IMR-90 (cell line): ENCODE data around the gene FMN2. TPM values are rescaled to one million over a fixed set of nuclear protein-coding genes. Genes with fewer than 3 reads are reported as not detected.

ENCODE experiments used
- ATAC-seq: fragments of 200-7000 bp; cut with Tn5 transposase; 2 replicates; pipeline ENCODE4 v1.9.1; 2020; ENCODE audit warnings: low read depth, mild to moderate bottlenecking, moderate library complexity
- BruUV-seq: library from RNA; stranded (reverse); fragments of 400-500 nt; replicated peaks from 2 replicates; lab custom pipeline; 2021; lab: Mats Ljungman, UMichigan
- CTCF ChIA-PET: fragments of 300-600 bp; formaldehyde crosslinking; extraction: SDS; loops from one replicate; lab custom pipeline; 2021; ENCODE audit warnings: antibody characterized with exemption; lab: Yijun Ruan, JAX
- POLR2A ChIA-PET: fragments of 300-600 bp; sonication (Branson Sonifier 250); formaldehyde crosslinking; loops from one replicate; lab custom pipeline; 2022; ENCODE audit warnings: antibody characterized with exemption; ENCODE audit not compliant: unreplicated experiment; lab: Charles Lee
- DNase-seq: peaks from one replicate; pipeline ENCODE4 v3.0.0; 2013
- H2AFZ ChIP-seq: replicated peaks from 2 replicates; pipeline ENCODE3; 2013; ENCODE audit warnings: low read length, mild to moderate bottlenecking; ENCODE audit not compliant: poor library complexity
- H2AK5ac ChIP-seq: 2 replicates; pipeline ENCODE4 v1.6.1; 2013; ENCODE audit warnings: low read depth, low read length, inconsistent platforms
- H2AK9ac ChIP-seq: replicated peaks from 2 replicates; pipeline ENCODE3; 2013; ENCODE audit warnings: mild to moderate bottlenecking, low read depth, low read length, moderate library complexity; ENCODE audit not compliant: poor library complexity
- H2BK120ac ChIP-seq: 2 replicates; pipeline ENCODE4 v1.6.1; 2013; ENCODE audit warnings: low read depth, low read length, inconsistent platforms
- H2BK15ac ChIP-seq: 3 replicates; pipeline ENCODE4 v1.6.1; 2013; ENCODE audit warnings: low read depth, low read length, inconsistent platforms
- H2BK20ac ChIP-seq: 2 replicates; pipeline ENCODE4 v1.6.1; 2013; ENCODE audit warnings: low read depth, mild to moderate bottlenecking, inconsistent platforms, low read length, moderate library complexity
- H2BK5ac ChIP-seq: 2 replicates; pipeline ENCODE4 v1.6.1; 2013; ENCODE audit warnings: mild to moderate bottlenecking, low read depth, low read length, inconsistent platforms; ENCODE audit not compliant: poor library complexity, severe bottlenecking
- H3K14ac ChIP-seq: replicated peaks from 2 replicates; pipeline ENCODE4 v1.6.1; 2013; ENCODE audit warnings: low read depth, low read length, inconsistent platforms
- H3K18ac ChIP-seq: 2 replicates; pipeline ENCODE4 v1.6.1; 2013; ENCODE audit warnings: low read depth, low read length, control low read depth
- H3K23ac ChIP-seq: 2 replicates; pipeline ENCODE4 v1.6.1; 2013; ENCODE audit warnings: low read depth, low read length, inconsistent platforms
- H3K27ac ChIP-seq: 2 replicates; pipeline ENCODE4 v1.5.1; 2013; ENCODE audit warnings: mild to moderate bottlenecking, control low read depth, low read length; ENCODE audit not compliant: insufficient read depth
- H3K27me3 ChIP-seq: 2 replicates; pipeline ENCODE4 v1.6.1; 2013; ENCODE audit warnings: low read length; ENCODE audit not compliant: control insufficient read depth, insufficient read depth
- H3K36me3 ChIP-seq: 2 replicates; pipeline ENCODE4 v1.6.1; 2013; ENCODE audit warnings: low read length, mixed read lengths; ENCODE audit not compliant: control insufficient read depth, insufficient read depth
- H3K4ac ChIP-seq: 2 replicates; pipeline ENCODE4 v1.6.1; 2013; ENCODE audit warnings: low read depth, low read length, inconsistent platforms
- H3K4me1 ChIP-seq: 2 replicates; pipeline ENCODE4 v1.6.1; 2013; ENCODE audit warnings: low read length, mixed read lengths; ENCODE audit not compliant: control insufficient read depth, insufficient read depth
- H3K4me2 ChIP-seq: 2 replicates; pipeline ENCODE4 v1.6.1; 2013; ENCODE audit warnings: low read depth, mild to moderate bottlenecking, control low read depth, low read length, moderate library complexity
- H3K4me3 ChIP-seq: 2 replicates; pipeline ENCODE4 v1.5.1; 2013; ENCODE audit warnings: low read depth, mild to moderate bottlenecking, control low read depth, low read length, moderate library complexity; ENCODE audit not compliant: insufficient read depth
- H3K56ac ChIP-seq: 2 replicates; pipeline ENCODE4 v1.6.1; 2013; ENCODE audit warnings: low read length, inconsistent platforms; ENCODE audit not compliant: insufficient read depth; ENCODE audit errors: extremely low read depth
- H3K79me1 ChIP-seq, 2 experiments: 2 replicates each; pipeline ENCODE4 v1.6.1; 2013; ENCODE audit warnings: low read length in 2 of 2, inconsistent platforms in 1 of 2, low read depth in 1 of 2
- H3K9ac ChIP-seq: 2 replicates; pipeline ENCODE4 v1.6.1; 2013; ENCODE audit warnings: low read depth, low read length, control low read depth
- H3K9me1 ChIP-seq: 2 replicates; pipeline ENCODE4 v1.6.1; 2013; ENCODE audit warnings: low read length, inconsistent platforms; ENCODE audit not compliant: insufficient read depth
- H3K9me3 ChIP-seq: 2 replicates; pipeline ENCODE4 v1.6.1; 2013; ENCODE audit warnings: low read length; ENCODE audit not compliant: control insufficient read depth, insufficient read depth
- H4K20me1 ChIP-seq: 2 replicates; pipeline ENCODE4 v1.6.1; 2013; ENCODE audit warnings: low read length, inconsistent platforms; ENCODE audit not compliant: insufficient read depth
- H4K5ac ChIP-seq: 2 replicates; pipeline ENCODE4 v1.6.1; 2013; ENCODE audit warnings: mild to moderate bottlenecking, low read depth, low read length, control low read depth
- H4K8ac ChIP-seq, 2 experiments: 2 replicates each; pipeline ENCODE4 v1.6.1; 2013; ENCODE audit warnings: low read depth in 2 of 2, low read length in 2 of 2, control low read depth in 1 of 2, inconsistent platforms in 1 of 2
- H4K91ac ChIP-seq: 2 replicates; pipeline ENCODE4 v1.6.1; 2013; ENCODE audit warnings: low read depth, low read length, inconsistent platforms; ENCODE audit not compliant: insufficient read depth
- BHLHE40 ChIP-seq: fragments of 150-350 bp; IDR thresholded peaks from 2 replicates; pipeline ENCODE4 v1.6.1; 2016; ENCODE audit warnings: mild to moderate bottlenecking, low read depth, low read length
- CHD1 ChIP-seq: IDR thresholded peaks from 2 replicates; pipeline ENCODE4 v1.6.1; 2012; ENCODE audit warnings: low read depth, low read length, improper control_type of control experiment
- CTCF ChIP-seq: conservative IDR thresholded peaks from 2 replicates; pipeline ENCODE4 v1.5.1; 2012; ENCODE audit warnings: mild to moderate bottlenecking, low read depth, low read length, improper control_type of control experiment
- FOS ChIP-seq: fragments of 150-350 bp; IDR thresholded peaks from 2 replicates; pipeline ENCODE4 v1.6.1; 2016; ENCODE audit warnings: low read depth, low read length
- MAFK ChIP-seq: IDR thresholded peaks from 2 replicates; pipeline ENCODE4 v1.6.1; 2012; ENCODE audit warnings: low read depth, low read length, improper control_type of control experiment
- MAZ ChIP-seq: IDR thresholded peaks from 2 replicates; pipeline ENCODE4 v1.6.1; 2012; ENCODE audit warnings: low read depth, mild to moderate bottlenecking, low read length, improper control_type of control experiment, moderate library complexity, borderline replicate concordance
- NFE2L2 ChIP-seq: fragments of 150-350 bp; IDR thresholded peaks from 2 replicates; pipeline ENCODE4 v1.6.1; 2016; ENCODE audit warnings: low read depth, mild to moderate bottlenecking, low read length
- WGBS, 2 experiments: methylation state at CpG; one replicate each; pipeline versions ENCODE4 v1.1.5 to v1.1.7; 2013; ENCODE audit warnings: missing lambda C conversion rate in 2 of 2; ENCODE audit not compliant: insufficient read length in 1 of 2; ENCODE audit errors: extremely low coverage in 2 of 2; 5-methylcytosine and 5-hydroxymethylcytosine counted together
- dilution Hi-C: fragments of 300-500 bp; cut with HindIII; formaldehyde crosslinking; loops from one replicate; pipeline ENCODE4 v1.14.3; 2018; ENCODE audit warnings: low sequenced_read_pairs; ENCODE audit not compliant: unreplicated experiment
- in situ Hi-C: fragments of 300-500 bp; cut with MboI; formaldehyde crosslinking; loops from 3 replicates; pipeline ENCODE4 v1.14.3; 2019; ENCODE audit warnings: low sequenced_read_pairs, inconsistent platforms, mixed read lengths
- intact Hi-C: fragments of 100-400 bp; cut with micrococcal nuclease; formaldehyde crosslinking; loops from 2 replicates; pipeline ENCODE4 v1.10.0; 2022
- polyA plus RNA-seq, 3 experiments: library from polyadenylated mRNA; depleted of rRNA; stranded (reverse); fragments of >200 nt; gene quantifications; 2 replicates each; pipeline ENCODE4 v1.2.3, GENCODE V29; 2012; ENCODE audit warnings: low replicate concordance in 1 of 3
- total RNA-seq: library from RNA; depleted of rRNA; stranded (reverse); fragments of >200 nt; gene quantifications from 2 replicates; pipeline ENCODE4 v1.2.3, GENCODE V29; 2012

The FMN2 gene
- total and polyA plus RNA-seq, 2 of the 4 experiments (the other 2 are of a cell fraction), result 29.0 to 35.8 TPM

GRCh38 chr1:240074422-240074821, 17.3 kb upstream of the FMN2 start:
- no peak for ATAC-seq
- no peak overlapping the region for H3K18ac ChIP-seq
- POLR2A ChIA-PET, result no interaction called here
- H4K8ac ChIP-seq, result no peak overlapping the region
- H3K9me1 ChIP-seq, result no peaks in the 10 kb centered on the region
- H3K27me3 ChIP-seq, result no peaks in the 10 kb centered on the region
- H2AK5ac ChIP-seq, result no peak overlapping the region
- H3K36me3 ChIP-seq, result no peaks in the 10 kb centered on the region
- H3K4ac ChIP-seq, result no peak overlapping the region
- H2BK20ac ChIP-seq, result no peak overlapping the region
- dilution Hi-C loops, result no loop called here
- BruUV-seq, result no TSS peak
- H2AFZ ChIP-seq, result no peak overlapping the region
- no peak overlapping the region for H3K9ac ChIP-seq
- in situ Hi-C loops, result no loop called here
- H2BK5ac ChIP-seq, result no peak overlapping the region
- 61% methylated on average over 2 of the region's 5 CpGs; no CpG with 5 or more reads in 1 of the 2 experiments for WGBS, 2 experiments
- no peak overlapping the region for H2AK9ac ChIP-seq
- CTCF ChIA-PET, result no interaction called here
- H3K23ac ChIP-seq, result no peak overlapping the region
- H2BK120ac ChIP-seq, result no peak overlapping the region
- H3K4me2 ChIP-seq, result no peak overlapping the region
- intact Hi-C loops, result no loop called here
- no peak overlapping the region for H3K14ac ChIP-seq
- H3K9me3 ChIP-seq, result peaks cover 1% of the 10 kb centered on the region; the same call in 1 of the 2 replicates
- H4K20me1 ChIP-seq, result no peaks in the 10 kb centered on the region
- H3K56ac ChIP-seq, result no peak overlapping the region
- no peak for DNase-seq
- no peaks in the 10 kb centered on the region for H3K4me1 ChIP-seq
- no peak overlapping the region for H3K4me3 ChIP-seq
- H3K79me1 ChIP-seq, result no peaks in the 10 kb centered on the region
- no peak overlapping the region for H4K5ac ChIP-seq
- no peak overlapping the region for H2BK15ac ChIP-seq
- no peak for TF ChIP-seq NFE2L2
- no peak for TF ChIP-seq MAFK
- TF ChIP-seq BHLHE40, result no peak
- no peak for TF ChIP-seq CTCF
- no peak for TF ChIP-seq CHD1
- TF ChIP-seq FOS, result no peak
- no peak for TF ChIP-seq MAZ
- no peak overlapping the region for H4K91ac ChIP-seq
- no peak overlapping the region for H3K27ac ChIP-seq
